WI38 (cell line): ENCODE data around the gene PAAF1.

ENCODE experiments used
- H3K4me3 ChIP-seq: 2 replicates; pipeline ENCODE4 v1.5.1; 2011; ENCODE audit warnings: low read depth, mild to moderate bottlenecking, control low read depth, low read length
- TF ChIP-seq, protein P1 (sequence below): IDR thresholded peaks from 2 replicates; pipeline ENCODE4 v1.5.1; 2012; ENCODE audit warnings: low read depth, mild to moderate bottlenecking, control low read depth, low read length

Gene PAAF1

DNA sequence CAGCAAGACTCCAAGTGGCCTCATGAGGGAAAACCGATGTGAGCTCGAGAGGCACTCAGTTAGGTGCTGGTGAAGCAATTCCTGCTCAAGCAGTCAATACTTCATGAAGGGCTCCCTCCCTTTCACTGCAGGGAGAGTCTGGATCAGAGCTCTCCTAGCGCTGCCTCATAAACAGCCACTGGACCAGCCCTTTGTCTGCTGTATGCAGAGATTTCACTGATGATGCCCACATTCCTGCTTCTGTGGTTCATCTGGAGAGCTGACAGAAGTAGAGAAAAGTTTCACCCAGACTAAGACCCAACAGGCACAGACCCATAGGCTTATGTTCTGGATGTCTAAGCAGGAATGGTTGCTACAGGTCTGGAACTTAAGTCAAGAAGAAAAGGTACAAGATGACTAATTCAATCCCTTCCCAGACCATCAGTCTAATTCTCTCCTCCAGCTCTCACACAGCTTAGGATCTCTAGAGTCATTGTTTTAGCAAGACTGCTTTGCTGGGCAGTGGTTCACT, 101.8 kb downstream of the PAAF1 start:
- no peak overlapping the region for H3K4me3 ChIP-seq
- TF ChIP-seq, protein P1, sequence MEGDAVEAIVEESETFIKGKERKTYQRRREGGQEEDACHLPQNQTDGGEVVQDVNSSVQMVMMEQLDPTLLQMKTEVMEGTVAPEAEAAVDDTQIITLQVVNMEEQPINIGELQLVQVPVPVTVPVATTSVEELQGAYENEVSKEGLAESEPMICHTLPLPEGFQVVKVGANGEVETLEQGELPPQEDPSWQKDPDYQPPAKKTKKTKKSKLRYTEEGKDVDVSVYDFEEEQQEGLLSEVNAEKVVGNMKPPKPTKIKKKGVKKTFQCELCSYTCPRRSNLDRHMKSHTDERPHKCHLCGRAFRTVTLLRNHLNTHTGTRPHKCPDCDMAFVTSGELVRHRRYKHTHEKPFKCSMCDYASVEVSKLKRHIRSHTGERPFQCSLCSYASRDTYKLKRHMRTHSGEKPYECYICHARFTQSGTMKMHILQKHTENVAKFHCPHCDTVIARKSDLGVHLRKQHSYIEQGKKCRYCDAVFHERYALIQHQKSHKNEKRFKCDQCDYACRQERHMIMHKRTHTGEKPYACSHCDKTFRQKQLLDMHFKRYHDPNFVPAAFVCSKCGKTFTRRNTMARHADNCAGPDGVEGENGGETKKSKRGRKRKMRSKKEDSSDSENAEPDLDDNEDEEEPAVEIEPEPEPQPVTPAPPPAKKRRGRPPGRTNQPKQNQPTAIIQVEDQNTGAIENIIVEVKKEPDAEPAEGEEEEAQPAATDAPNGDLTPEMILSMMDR = no peak

DNA sequence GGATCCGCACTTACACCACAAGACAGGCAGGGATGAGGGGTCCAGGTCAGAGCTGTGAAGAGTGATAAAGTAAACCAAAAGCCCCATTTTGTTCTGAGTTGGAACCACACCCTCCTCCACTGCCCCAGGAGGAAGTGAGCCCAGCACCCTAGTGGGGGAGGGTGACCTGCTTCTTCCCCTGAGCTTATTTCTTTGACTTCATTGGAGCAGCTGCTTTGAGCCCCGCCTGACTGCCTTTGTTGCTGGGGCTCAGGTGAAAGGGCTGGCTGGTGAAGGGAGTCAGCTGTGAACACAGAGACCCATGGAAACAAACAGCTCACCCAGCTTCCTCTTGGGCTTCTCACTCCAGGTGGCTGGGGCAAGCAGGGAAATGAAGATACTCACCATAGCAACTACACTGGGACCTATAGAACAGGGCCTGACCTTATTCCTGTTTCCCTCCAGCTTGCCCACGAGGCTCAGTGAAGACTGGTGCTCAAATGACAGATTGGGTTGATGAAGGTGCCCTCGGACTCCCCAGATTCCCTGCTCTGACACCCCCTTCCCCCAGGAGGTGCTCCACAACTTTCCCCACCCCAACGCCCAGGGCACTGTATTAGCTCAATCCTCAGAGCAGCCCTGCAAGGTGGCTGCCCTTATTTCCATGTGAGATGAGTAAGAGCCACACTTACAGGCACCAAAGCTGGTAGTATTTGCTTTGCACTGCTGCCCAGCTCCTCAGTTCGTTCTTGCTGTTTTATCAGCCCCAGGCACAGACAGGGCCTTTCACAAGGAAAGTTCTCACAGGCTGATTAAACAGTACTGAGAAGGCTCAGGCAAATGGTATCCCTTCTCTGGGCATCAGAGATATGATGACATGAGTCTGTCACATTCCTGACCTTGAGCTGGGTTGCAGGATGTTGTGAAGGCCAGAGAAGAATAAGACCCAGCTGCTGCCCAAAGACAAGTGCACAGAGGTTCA, 103.5 kb downstream of the PAAF1 start:
- TF ChIP-seq, protein P1 = no peak
- H3K4me3 ChIP-seq = no peak overlapping the region
